ENCODE results near the gene RS1.

Gene RS1

GRCh38 chrX:18617407-18617750 lies 54.5 kb downstream of the RS1 start:
- no peaks in the 10 kb centered on the region for H3K36me3 ChIP-seq (replicated peaks)
- H3K27me3 ChIP-seq (replicated peaks), result no peaks in the 10 kb centered on the region
- peak; percentile 53 for DNase-seq
- no peak for TF ChIP-seq CTCF (IDR thresholded peaks at IDR 0.05; ENCODE audit: low read depth, low read length, missing control alignments)
- in situ Hi-C loops (cut with HindIII; ENCODE audit: low pct_ligation_motif_present, low sequenced_read_pairs), result no loop called here
- no peak overlapping the region for H3K4me3 ChIP-seq (ENCODE audit: low read depth, low read length)
- H3K27ac ChIP-seq, result no peak overlapping the region

- in situ Hi-C loops (cut with HindIII; ENCODE audit: low pct_ligation_motif_present, low sequenced_read_pairs), result no loop called here
- Histone ChIP-seq H3K27ac (no peak overlapping the region), H3K4me3 (ENCODE audit: low read depth, low read length) (no peak overlapping the region), H3K36me3 (replicated peaks) (no peaks in the 10 kb centered on the region), H3K27me3 (replicated peaks) (no peaks in the 10 kb centered on the region)
- no peak for DNase-seq
- no peak for TF ChIP-seq CTCF (IDR thresholded peaks at IDR 0.05; ENCODE audit: low read depth, low read length, missing control alignments)
These were observed 55.1 kb downstream of the RS1 start for GRCh38 chrX:18616688-18617406.

DNA sequence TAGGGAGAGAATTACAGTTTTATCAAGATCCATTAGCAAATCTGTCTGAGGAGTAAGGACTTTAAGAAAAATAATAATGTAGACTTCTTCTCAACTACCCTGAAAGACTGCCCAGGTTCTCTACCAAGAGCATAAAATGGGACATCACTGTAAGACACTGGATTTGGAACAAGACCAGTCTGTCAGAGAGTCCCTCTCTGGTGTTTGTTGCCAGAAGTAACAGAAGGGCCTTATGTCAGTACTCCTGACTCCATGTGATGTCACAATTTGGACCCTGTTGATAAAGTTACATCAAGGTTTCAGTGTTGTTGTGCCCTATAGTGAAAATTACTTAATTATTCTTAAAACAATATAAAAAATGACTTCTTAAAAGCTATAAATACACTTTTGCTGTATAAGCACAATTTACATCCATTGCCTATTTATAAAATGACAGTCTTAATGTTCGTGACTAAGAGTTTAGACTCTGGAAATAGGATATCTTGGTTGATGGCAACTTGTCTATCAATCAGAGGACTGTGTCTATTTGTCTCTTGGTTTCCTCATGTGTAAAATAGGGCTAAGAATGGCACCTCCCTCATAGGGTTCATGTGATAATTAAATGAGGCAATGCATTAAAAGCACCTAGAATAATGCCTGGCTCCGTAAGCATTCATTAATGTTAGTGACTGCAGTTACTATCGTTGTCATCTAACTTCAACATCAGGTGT lies 57.8 kb downstream of the RS1 start:
- Histone ChIP-seq H3K27me3 (replicated peaks) (no peaks in the 10 kb centered on the region), H3K36me3 (replicated peaks) (no peaks in the 10 kb centered on the region), H3K4me3 (ENCODE audit: low read depth, low read length) (no peak overlapping the region), H3K27ac (no peak overlapping the region)
- no peak for DNase-seq
- in situ Hi-C loops (cut with HindIII; ENCODE audit: low pct_ligation_motif_present, low sequenced_read_pairs), result no loop called here
- no peak for TF ChIP-seq CTCF (IDR thresholded peaks at IDR 0.05; ENCODE audit: low read depth, low read length, missing control alignments)

- in situ Hi-C loops (cut with HindIII; ENCODE audit: low pct_ligation_motif_present, low sequenced_read_pairs), result no loop called here
- H3K4me3 ChIP-seq (ENCODE audit: low read depth, low read length), result no peak overlapping the region
- no peaks in the 10 kb centered on the region for H3K36me3 ChIP-seq (replicated peaks)
- TF ChIP-seq CTCF (IDR thresholded peaks at IDR 0.05; ENCODE audit: low read depth, low read length, missing control alignments), result no peak
- no peaks in the 10 kb centered on the region for H3K27me3 ChIP-seq (replicated peaks)
- H3K27ac ChIP-seq, result no peak overlapping the region
- no peak for DNase-seq
These were observed 63.9 kb downstream of the RS1 start for GRCh38 chrX:18607966-18608365.

GRCh38 chrX:18598413-18598812 lies 73.5 kb downstream of the RS1 start:
- no peak overlapping the region for H3K4me3 ChIP-seq (ENCODE audit: low read depth, low read length)
- H3K36me3 ChIP-seq (replicated peaks), result no peaks in the 10 kb centered on the region
- no peak for DNase-seq
- no peak for TF ChIP-seq CTCF (IDR thresholded peaks at IDR 0.05; ENCODE audit: low read depth, low read length, missing control alignments)
- in situ Hi-C loops (cut with HindIII; ENCODE audit: low pct_ligation_motif_present, low sequenced_read_pairs), result no loop called here
- no peak overlapping the region for H3K27ac ChIP-seq
- no peaks in the 10 kb centered on the region for H3K27me3 ChIP-seq (replicated peaks)

All from brain microvascular endothelial cell (primary cell).